Endothelial cell of umbilical vein (primary cell): ENCODE data around the gene IFI27L2. TPM values are rescaled to one million over a fixed set of nuclear protein-coding genes. Genes with fewer than 3 reads are reported as not detected.
"Not testable (repeated sequence)": the region's sequence is repeated elsewhere in the genome, so short reads cannot be mapped to it uniquely, and the experiment has no call there.

Experiments
- BruUV-seq: library from RNA; stranded (reverse); fragments of 400-500 nt; replicated peaks from 2 replicates; lab custom pipeline; 2021; lab: Mats Ljungman, UMichigan
- CTCF ChIA-PET: fragments of 300-600, 350-600 bp; sonication (Branson Sonifier 250); formaldehyde crosslinking; loops from one replicate; lab custom pipeline; 2021; ENCODE audit warnings: antibody characterized with exemption, inconsistent platforms; lab: Charles Lee
- POLR2A ChIA-PET: fragments of 300-600, 350-600 bp; sonication (Branson Sonifier 250); formaldehyde crosslinking; loops from one replicate; lab custom pipeline; 2021; ENCODE audit warnings: antibody characterized with exemption, inconsistent platforms; lab: Charles Lee
- DNase-seq: peaks from one replicate; pipeline ENCODE4 v3.0.0-alpha.2; 2011; ENCODE audit warnings: low read depth, low spot score
- FAIRE-seq: peaks from 2 replicates; lab custom pipeline; 2011; peaks lifted over from hg19 to GRCh38; lab: Jason Lieb, UNC
- H2AFZ ChIP-seq: 2 replicates; pipeline ENCODE4 v1.6.0; 2012; ENCODE audit warnings: low read depth, low read length, control low read depth, inconsistent platforms
- H3K27ac ChIP-seq: 2 replicates; pipeline ENCODE4 v1.5.1; 2011; ENCODE audit warnings: low read depth, mild to moderate bottlenecking, control low read depth, low read length, moderate library complexity; ENCODE audit not compliant: insufficient read depth
- H3K27me3 ChIP-seq, 2 experiments: 2 replicates each; pipeline versions ENCODE4 v1.6.0 to v1.6.1; 2011; ENCODE audit warnings: low read length in 2 of 2, mixed read lengths in 1 of 2; ENCODE audit not compliant: control insufficient read depth in 2 of 2, insufficient read depth in 2 of 2
- H3K36me3 ChIP-seq, 2 experiments: 2 replicates in 1 of 2; 3 replicates in 1 of 2; pipeline ENCODE4 v1.5.1; 2011; ENCODE audit warnings: low read length in 2 of 2, mild to moderate bottlenecking in 1 of 2, moderate library complexity in 1 of 2; ENCODE audit not compliant: control insufficient read depth in 2 of 2, insufficient read depth in 2 of 2; ENCODE audit errors: extremely low read depth in 1 of 2
- H3K4me1 ChIP-seq: 3 replicates; pipeline ENCODE4 v1.5.1; 2011; ENCODE audit warnings: mild to moderate bottlenecking, low read length; ENCODE audit not compliant: control insufficient read depth, insufficient read depth; ENCODE audit errors: extremely low read depth
- H3K4me2 ChIP-seq: 2 replicates; pipeline ENCODE4 v1.6.1; 2011; ENCODE audit warnings: low read length, control low read depth, mixed read lengths; ENCODE audit not compliant: insufficient read depth
- H3K4me3 ChIP-seq, 3 experiments: fragments of 200-600 bp in 1 of 3; sonication (generic), shearing (Covaris generic) in 1 of 3; replicated peaks in 1 of 3; 2 replicates each; pipeline ENCODE4 v1.5.1; 2011 to 2016; ENCODE audit warnings: control low read depth in 3 of 3, low read length in 3 of 3, mild to moderate bottlenecking in 2 of 3, inconsistent platforms in 1 of 3, low read depth in 1 of 3, moderate library complexity in 1 of 3; ENCODE audit not compliant: insufficient read depth in 1 of 3
- H3K79me2 ChIP-seq: 2 replicates; pipeline ENCODE4 v1.6.0; 2012; ENCODE audit warnings: low read length, inconsistent platforms; ENCODE audit not compliant: control insufficient read depth, insufficient read depth
- H3K9ac ChIP-seq: replicated peaks from 2 replicates; pipeline ENCODE3; 2011; ENCODE audit warnings: low read length, control low read depth; ENCODE audit not compliant: insufficient read depth; ENCODE audit errors: extremely low read depth
- H3K9me1 ChIP-seq: replicated peaks from 3 replicates; pipeline ENCODE4 v1.6.0; 2011; ENCODE audit warnings: mild to moderate bottlenecking, low read length; ENCODE audit not compliant: control insufficient read depth, insufficient read depth; ENCODE audit errors: extremely low read depth
- H3K9me3 ChIP-seq: replicated peaks from 2 replicates; pipeline ENCODE4 v1.5.1; 2012; ENCODE audit warnings: low read length, inconsistent platforms; ENCODE audit not compliant: control insufficient read depth, insufficient read depth
- H4K20me1 ChIP-seq: replicated peaks from 2 replicates; pipeline ENCODE3; 2011; ENCODE audit warnings: mild to moderate bottlenecking, low read length; ENCODE audit not compliant: control insufficient read depth, insufficient read depth; ENCODE audit errors: extremely low read depth
- CTCF ChIP-seq, 2 donors: IDR thresholded peaks; 1 replicate in 1 of 2; 2 replicates in 1 of 2; pipeline ENCODE4 v1.5.1; 2011; ENCODE audit warnings: low read length in 2 of 2, mild to moderate bottlenecking in 2 of 2, moderate library complexity in 2 of 2, control low read depth in 1 of 2, inconsistent platforms in 1 of 2, low read depth in 1 of 2; ENCODE audit not compliant: insufficient read depth in 1 of 2; ENCODE audit errors: extremely low read depth in 1 of 2
- EZH2 ChIP-seq: IDR thresholded peaks from 2 replicates; pipeline ENCODE4 v1.6.1; 2012; ENCODE audit warnings: borderline replicate concordance, low read depth, mild to moderate bottlenecking, moderate library complexity, low read length, inconsistent platforms; ENCODE audit not compliant: severe bottlenecking
- FOS ChIP-seq: IDR thresholded peaks from 2 replicates; pipeline ENCODE4 v1.6.1; 2011; ENCODE audit warnings: mild to moderate bottlenecking, low read length, moderate library complexity, borderline replicate concordance; ENCODE audit not compliant: insufficient read depth
- GATA2 ChIP-seq: IDR thresholded peaks from 2 replicates; pipeline ENCODE4 v1.7.0; 2011; ENCODE audit warnings: low read depth, mild to moderate bottlenecking, moderate library complexity, mixed read lengths, low read length; ENCODE audit not compliant: insufficient read length, insufficient read depth
- JUN ChIP-seq: IDR thresholded peaks from 2 replicates; pipeline ENCODE4 v1.6.1; 2011; ENCODE audit warnings: borderline replicate concordance, low read depth; ENCODE audit not compliant: insufficient read length, insufficient read depth
- MAX ChIP-seq: IDR thresholded peaks from 2 replicates; pipeline ENCODE4 v1.6.1; 2011; ENCODE audit not compliant: insufficient read depth, insufficient read length
- MYC ChIP-seq: IDR thresholded peaks from one replicate; pipeline ENCODE4 v1.6.1; 2011; ENCODE audit warnings: mild to moderate bottlenecking, low read depth, low read length
- POLR2A ChIP-seq: IDR thresholded peaks from 2 replicates; pipeline ENCODE4 v1.6.1; 2012; ENCODE audit warnings: low read depth, mild to moderate bottlenecking, control low read depth, low read length
- POLR2AphosphoS5 ChIP-seq: IDR thresholded peaks from 2 replicates; pipeline ENCODE4 v1.6.1; 2012; ENCODE audit warnings: low read depth, mild to moderate bottlenecking, control low read depth, low read length, moderate library complexity; ENCODE audit not compliant: insufficient read depth
- dilution Hi-C: fragments of 300-500 bp; cut with MboI; formaldehyde crosslinking; loops from one replicate; pipeline ENCODE4 v1.15.0; 2019; ENCODE audit warnings: low sequenced_read_pairs; ENCODE audit not compliant: extremely low pct_ligation_motif_present
- intact Hi-C: fragments of 100-400 bp; cut with micrococcal nuclease; formaldehyde crosslinking; loops from one replicate; pipeline ENCODE4 v1.10.0; 2022
- polyA plus RNA-seq, 4 experiments: library from polyadenylated mRNA; depleted of rRNA in 3 of 4; stranded (reverse) in 3 of 4; unstranded in 1 of 4; fragments of >200 nt; gene quantifications; 2 replicates each; pipeline versions ENCODE4 v1.2.1 to v1.2.3, GENCODE V29; 2011 to 2012; ENCODE audit warnings: missing spikeins in 1 of 4
- total RNA-seq: library from RNA; stranded (reverse); gene quantifications from 2 replicates; pipeline ENCODE4 v1.2.3, GENCODE V29; 2021

The IFI27L2 gene
- total and polyA plus RNA-seq, 2 donors (not counting 3 experiments of a cell fraction or from before 2014, with no cell fraction given): 28.7 to 82.9 TPM

- Histone ChIP-seq H3K27me3 (no peaks in the 10 kb centered on the region), H3K4me2 (no peak overlapping the region), H3K79me2 (no peaks in the 10 kb centered on the region), H3K4me3 (no peak overlapping the region), H2AFZ (no peak overlapping the region), H4K20me1 (no peaks in the 10 kb centered on the region), H3K27ac (no peak overlapping the region), H3K9me3 (no peaks in the 10 kb centered on the region), H3K9me1 (no peaks in the 10 kb centered on the region), H3K9ac (no peak overlapping the region), H3K4me1 (no peaks in the 10 kb centered on the region), H3K36me3 (no peaks in the 10 kb centered on the region)
- DNase-seq: no peak
- POLR2A ChIA-PET: no interaction called here
- TF ChIP-seq POLR2AphosphoS5 (no peak), MYC (no peak), GATA2 (no peak), CTCF (IDR thresholded peaks at IDR 0.05; ENCODE audit: extremely low read depth in 1 of 2, insufficient read depth in 1 of 2, low read depth in 1 of 2, low read length in 2 of 2) (no peak), EZH2 (no peak), POLR2A (no peak), FOS (no peak), MAX (no peak), JUN (no peak)
- BruUV-seq: no TSS peak
- dilution Hi-C loops (no loop called here), intact Hi-C loops (no loop called here)
- CTCF ChIA-PET: no interaction called here
- no peak for FAIRE-seq
Measured at GRCh38 chr14:94157197-94157596, 27.8 kb upstream of the IFI27L2 start.

GRCh38 chr14:94156143-94156542 lies 26.7 kb upstream of the IFI27L2 start:
- DNase-seq, POLR2A ChIA-PET, H3K27ac ChIP-seq, FAIRE-seq, H3K36me3 ChIP-seq, H3K9me1 ChIP-seq, dilution Hi-C loops, H3K9me3 ChIP-seq, H4K20me1 ChIP-seq, BruUV-seq, H3K9ac ChIP-seq, CTCF ChIA-PET, H2AFZ ChIP-seq, H3K4me1 ChIP-seq, H3K79me2 ChIP-seq, intact Hi-C loops, H3K4me3 ChIP-seq, H3K4me2 ChIP-seq, H3K27me3 ChIP-seq: not testable (repeated sequence)
